Measurements from ENCODE around the gene SCNN1B.
"Not testable (repeated sequence)": the region's sequence is repeated elsewhere in the genome, so short reads cannot be mapped to it uniquely, and the experiment has no call there.

The SCNN1B gene

DNA sequence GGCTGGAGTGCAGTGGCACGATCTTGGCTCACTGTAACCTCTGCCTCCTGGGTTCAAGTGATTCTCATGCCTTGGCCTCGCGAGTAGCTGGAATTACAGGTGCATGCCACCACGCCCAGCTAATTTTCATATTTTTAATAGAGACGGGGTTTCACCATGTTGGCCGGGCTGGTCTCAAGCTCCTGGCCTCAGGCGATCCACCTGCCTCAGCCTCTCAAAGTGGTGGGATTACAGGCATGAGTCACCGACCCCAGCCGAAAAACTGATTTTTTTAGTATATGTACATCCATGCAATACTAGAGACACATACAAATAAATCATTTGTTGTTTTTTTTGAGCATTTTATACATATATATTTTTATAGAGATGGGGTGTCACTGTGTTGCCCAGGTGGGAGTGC, 79.6 kb downstream of the SCNN1B start:
- DNase-seq (ENCODE audit: low spot score): not testable (repeated sequence)

DNA sequence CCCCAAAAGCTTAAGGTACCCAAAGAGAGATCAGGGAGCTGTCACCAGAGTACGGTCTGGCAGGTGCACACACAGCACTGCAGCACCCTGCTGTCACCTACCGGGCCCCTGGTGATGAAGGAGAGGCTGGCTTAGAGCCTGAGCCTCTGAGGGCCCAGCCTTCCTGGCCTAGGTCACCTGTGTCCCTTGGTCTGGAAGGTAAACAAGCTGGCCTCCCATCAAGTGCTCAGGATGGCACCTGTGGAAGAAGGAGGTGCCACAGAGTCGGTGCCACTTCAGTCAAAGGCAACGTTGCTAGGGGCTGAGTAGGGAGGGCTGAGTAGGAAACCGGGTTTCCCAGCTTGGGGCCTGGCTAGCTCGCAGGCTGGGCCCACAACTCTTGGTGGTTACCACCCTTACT, 80.2 kb downstream of the SCNN1B start:
- no peak for DNase-seq (ENCODE audit: low spot score)

DNA sequence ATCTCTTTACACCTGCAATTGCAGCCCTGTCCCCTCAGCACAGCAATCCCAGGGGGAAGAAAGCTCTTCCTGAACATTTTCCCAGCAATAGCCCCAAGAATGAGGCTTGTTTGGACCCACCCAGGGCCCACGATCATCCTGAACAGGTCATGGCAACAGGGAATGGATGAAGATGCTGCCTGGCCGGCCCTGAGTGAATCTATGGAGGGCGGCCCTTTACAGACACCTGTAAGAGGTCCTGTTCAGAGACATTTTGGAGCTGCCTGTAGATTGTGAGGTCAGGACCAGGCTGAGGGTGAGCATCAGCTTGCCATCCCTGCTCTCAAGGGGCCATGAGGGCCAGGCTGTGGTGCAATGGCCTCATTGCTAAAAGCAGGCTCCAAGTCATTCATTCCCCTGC, 81.8 kb downstream of the SCNN1B start:
- DNase-seq (ENCODE audit: low spot score): no peak

DNA sequence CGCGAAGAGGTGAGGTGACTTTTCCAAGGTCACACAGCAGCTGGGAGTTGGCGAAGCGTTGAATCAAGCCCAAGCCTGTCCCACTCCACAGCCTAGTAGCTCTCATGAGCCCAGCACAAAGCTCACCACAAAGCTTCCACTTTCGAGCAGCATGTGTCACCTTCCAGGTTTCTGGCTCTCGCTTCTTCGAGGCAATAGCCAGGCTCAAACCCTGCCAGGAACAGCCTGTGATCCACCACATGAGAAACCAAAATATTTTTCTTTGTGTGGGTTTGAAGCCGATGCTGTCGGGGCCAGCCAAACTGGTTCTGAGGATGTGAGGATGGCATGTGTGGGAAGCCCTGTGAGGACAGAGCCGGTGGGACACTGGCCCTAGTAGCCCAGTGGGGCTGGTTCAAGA, 82.8 kb downstream of the SCNN1B start:
- DNase-seq (ENCODE audit: low spot score): no peak

DNA sequence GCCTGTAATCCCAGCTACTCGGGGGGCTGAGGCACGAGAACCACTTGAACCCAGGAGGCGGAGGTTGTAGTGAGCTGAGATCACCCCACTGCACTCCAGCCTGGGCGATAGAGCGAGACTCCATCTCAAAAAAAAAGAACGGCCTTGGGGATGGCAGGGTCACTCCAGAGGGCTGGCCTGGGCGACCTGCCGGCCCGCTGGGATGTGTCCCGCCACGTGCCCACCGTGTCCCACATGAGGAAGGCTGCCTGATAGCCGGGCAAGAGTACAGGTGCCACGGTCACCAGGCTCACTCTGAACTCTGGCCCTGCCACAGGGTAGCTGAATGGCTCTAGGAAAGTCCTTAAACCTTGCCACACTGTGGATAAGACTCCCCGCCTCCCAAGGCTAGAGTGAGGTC, 83.3 kb downstream of the SCNN1B start:
- DNase-seq (ENCODE audit: low spot score): no peak

DNA sequence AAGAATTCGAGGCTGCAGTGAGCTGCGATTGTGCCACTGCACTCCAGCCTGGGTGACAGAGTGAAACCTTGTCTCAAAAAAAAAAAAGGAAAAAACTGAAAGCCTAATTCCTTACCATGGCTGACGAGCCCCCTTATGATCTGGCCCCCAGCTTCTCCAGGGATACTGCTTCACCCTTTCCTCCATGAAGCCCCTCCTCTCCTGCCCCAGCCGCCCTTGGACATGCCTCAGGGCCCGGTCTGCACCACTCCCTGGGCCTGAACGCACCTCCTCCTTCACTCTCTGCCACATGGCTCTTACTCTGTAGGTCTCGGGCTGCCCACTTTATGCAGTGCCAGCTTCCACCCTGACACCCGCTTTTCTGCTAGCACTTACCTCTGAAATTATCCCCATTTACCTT, 85.6 kb downstream of the SCNN1B start:
- DNase-seq (ENCODE audit: low spot score): no peak

DNA sequence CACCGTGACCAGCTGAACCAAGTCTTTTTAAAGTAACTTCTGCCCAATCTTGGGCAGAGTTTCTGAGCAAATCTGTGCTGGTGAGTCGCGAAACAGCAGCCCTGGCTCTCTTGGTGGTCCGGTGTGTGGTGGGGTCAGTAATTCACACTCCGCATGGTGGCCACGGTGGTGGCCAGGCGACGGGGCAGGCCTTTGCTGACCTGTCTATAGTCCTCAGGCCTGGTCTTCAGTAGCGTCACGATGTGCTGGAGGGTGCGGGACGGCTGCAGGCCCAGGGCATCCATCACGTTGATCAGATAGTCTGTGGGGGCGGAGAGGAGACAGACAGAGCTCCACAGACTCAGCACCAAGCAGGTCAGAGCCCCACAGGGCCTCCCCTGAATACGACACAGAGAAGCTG, 86.7 kb downstream of the SCNN1B start:
- DNase-seq (ENCODE audit: low spot score): no peak

DNA sequence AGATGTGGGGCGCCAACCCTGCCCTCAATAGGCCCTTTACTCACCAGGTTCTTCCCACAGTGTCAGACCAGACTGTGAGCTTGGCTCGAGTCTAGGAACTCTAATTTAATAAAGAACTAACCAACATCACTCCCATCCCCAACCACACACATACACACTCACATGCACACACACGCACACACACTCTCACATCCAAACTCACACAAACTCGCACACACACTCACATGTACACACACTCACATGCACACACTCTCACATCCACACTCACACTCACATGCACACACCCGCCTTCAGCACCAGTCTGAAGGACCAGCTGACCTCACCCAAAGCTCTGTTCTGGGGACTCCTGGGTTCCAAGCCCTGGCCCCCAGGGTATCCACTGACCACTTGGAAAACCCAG, 87.1 kb downstream of the SCNN1B start:
- no peak for DNase-seq (ENCODE audit: low spot score)

DNA sequence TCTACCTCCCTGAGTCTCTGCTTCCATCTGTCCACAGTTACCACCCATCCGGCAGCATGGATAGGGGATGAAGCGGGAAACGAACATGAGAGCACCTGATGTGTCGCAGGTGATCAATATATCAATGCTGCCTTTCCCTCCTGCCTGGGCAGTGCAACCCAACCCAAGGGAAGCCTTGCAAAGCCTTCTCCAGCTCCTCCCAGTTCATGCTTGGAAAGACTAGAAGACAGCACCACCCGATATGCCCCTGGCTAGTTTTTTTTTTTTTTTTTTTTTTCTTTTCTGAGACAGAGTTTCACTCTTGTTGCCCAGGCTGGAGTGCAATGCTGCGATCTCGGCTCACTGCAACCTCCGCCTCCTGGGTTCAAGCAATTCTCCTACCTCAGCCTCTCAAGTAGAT, 87.8 kb downstream of the SCNN1B start:
- DNase-seq (ENCODE audit: low spot score): not testable (repeated sequence)

DNA sequence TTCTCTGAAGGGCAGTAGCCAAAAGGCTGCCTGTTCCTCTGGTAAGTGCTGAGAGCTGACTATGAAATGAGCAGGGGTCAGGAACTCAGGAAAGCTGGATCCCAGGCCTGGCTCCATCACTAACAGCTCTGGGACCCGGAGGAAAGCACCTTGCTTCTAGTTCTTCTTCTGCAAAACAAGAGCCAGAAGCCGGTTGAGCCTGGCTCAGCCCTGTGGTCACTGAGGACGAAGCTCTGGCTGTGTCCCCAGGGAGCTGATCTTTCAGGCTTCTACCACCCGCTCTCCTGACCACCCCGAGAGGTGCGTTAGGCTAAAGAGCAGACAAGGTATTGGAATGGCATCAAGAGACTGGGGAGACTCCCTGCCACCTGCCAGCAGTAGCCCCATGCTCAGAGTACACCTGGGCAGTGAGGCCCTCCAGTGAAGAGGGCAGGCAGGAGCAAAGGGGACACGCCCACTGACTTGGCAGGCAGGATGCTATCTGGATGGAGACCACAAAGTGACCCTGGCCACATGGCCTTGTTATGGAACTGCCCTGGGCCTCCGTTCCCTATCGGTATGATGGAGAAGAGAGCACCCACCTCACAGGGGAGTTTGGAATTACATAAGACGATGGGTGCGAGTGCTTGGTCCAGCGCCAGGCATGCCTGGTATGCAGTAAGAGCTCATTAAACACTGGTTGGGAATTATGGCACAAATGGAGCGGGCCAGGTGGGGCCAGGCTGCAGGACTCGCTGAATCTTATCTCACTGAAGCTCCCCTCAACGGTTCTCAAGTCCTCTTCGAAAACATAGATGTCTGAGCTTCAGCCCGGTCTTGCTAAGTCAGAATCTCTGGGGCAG, 89.5 kb downstream of the SCNN1B start:
- DNase-seq (ENCODE audit: low spot score): no peak

DNA sequence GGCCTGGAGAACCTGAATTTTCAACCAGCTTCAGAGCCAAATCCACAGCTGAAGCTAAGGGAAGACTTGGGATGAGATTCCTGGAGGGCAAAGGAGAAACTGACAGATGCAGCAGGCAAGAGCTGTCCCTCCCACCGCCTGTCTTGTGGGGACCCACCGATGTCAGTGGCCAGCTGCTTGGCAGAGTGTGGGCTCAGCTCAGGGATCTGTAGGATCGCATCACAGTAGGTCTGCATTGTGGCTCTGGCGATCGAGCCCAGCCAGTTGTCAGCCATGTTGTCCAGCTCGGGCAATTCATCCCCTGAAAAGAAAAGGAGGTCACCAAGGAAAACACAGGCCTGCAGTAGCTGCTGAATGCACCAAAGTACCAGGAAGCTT, 90.1 kb downstream of the SCNN1B start:
- no peak for DNase-seq (ENCODE audit: low spot score)

DNA sequence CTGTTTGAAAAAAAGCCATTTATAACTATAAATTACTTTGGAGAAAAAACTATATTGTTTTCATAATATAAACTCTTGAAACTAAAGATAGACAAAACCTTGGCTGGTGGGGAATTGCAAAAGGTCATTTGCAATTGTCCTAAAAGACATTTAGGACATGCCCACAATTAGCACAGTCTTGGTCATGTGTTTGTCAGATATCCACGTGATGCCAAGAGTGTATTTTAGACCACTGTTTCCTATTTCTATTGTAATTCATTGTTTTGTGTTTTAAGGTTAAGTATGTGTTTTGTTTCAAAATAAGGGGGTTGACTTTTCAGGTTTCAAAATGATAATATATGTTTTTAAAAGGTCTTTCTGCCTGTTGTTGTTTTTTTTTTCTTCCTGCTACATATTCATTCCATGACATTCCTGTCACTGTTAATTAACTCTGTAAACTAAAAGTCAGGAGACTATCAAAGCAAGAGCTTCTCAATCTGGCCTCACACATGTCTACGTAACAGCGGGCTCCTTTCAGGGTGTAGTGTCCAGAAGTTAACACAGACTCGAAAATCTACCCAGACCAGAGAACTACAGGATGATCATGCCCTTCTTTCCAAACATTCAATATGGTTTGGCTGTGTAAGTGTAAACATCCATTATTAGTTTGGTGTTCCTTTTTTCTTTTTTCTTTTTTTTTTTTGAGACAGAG, 92.2 kb downstream of the SCNN1B start:
- no peak for DNase-seq (ENCODE audit: low spot score)

DNA sequence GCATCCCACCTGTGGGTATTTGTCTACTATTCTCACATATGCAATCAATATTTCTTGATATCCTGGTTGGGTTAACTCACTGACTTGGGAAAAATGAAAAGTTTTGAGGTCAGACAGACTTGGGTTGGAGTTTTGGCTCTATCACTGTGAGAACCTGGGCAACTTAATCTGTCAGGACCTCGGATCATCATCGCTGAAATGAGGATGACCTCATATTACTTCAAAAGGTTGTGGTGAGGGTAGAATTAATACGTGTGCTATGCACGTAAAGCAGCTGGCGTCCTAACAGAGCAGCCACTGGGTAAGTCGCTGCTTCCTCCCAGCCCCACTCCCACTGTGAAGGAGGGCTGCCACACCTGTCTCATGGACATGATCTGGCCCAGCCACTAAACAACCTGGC, 93.6 kb downstream of the SCNN1B start:
- DNase-seq (ENCODE audit: low spot score): no peak

DNA sequence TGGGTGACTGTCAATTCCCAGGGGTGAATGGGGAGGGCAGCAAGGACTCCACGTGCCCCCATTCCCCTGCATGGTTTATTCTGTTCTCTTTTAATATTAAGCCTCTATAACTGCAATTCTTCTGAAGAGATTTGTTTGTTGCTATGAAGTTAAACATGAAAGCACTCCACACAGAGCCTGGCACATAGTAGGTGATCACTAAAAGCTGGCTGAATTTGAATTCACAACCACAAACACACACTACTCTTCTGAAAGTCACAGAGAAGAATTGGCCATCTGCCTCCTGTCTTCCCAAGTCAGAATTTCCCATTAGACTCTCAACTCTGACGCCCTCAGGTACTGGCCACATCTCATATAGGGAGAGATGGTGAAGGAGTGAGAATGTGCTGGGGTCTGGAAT, 95.4 kb downstream of the SCNN1B start:
- DNase-seq (ENCODE audit: low spot score): no peak

DNA sequence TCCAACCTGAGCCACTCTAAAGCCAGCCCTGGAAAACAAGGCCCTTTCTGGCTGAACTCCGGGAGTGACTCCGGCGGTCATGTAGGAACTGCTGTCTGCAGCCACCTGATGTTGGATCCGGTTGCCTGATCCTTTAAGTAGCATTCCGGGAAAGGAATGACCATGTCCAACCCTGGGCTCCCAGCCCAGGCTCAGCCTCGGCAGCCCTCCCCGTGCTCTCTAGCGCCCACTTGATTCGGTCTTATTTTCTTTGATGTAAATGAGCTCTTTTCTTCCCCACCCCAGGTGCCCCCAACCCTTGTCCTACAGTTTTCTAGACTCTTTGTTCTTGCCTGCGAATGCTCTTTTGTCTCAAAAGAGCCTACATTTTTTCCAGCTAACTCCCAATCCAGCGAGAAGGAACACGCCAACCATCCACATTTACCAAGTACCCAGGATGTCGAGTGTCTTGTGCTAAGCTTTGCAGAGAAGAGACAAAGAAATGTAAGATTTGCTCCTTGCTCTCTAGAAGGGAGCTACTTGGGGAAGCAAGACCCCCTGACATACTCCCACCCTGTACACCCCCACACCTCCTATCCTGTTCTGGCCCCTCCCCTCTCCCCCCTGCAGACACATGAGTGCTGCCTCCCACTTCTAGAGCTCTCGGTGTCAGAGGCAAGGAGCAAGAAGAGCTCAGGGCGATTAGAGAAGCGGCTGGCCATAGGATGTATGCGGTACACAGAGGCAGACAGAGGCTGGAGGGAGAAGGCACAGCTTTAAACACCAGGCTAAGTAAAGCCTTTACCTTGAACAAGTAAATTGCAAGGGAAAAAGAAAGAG, 97.1 kb downstream of the SCNN1B start:
- DNase-seq (ENCODE audit: low spot score): no peak

DNA sequence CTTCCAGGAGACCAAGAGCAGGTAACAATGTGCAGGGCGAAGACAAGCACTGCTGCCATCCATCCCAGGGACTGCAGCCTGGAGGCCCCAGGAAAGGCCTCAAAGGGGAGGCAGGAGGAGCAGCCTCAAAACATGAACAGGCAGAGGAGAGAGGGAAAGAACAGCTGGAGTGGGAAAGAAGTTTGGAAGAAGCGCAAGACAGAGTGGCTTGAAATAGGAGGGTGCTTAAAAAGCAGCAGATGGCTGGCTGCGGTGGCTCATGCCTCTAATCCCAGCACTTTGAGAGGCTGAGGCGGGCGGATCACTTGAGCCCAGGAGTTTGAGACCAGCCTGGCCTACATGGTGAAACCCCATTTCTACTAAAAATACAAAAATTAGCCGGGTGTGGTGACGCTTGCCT, 98.3 kb downstream of the SCNN1B start:
- DNase-seq (ENCODE audit: low spot score): not testable (repeated sequence)

DNA sequence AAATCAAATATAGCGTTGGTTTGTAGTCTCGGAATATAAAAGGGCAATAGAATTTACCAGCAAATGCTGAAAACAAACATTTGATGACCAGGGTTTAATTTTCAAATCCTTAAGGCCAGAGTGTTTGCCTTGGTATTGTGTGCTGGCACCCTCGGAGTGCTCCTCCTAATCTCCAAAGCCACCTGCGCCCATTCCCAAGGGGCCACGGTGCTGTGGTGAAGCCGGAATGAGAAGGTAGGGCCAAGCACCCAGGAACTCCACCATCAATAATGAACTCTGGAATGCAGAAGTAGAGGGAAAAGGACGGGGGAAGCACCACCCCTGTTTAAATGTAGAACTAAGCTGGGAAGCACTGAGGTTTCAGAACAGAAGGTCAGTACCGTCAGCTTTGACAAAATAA, 99.0 kb downstream of the SCNN1B start:
- no peak for DNase-seq (ENCODE audit: low spot score)

DNA sequence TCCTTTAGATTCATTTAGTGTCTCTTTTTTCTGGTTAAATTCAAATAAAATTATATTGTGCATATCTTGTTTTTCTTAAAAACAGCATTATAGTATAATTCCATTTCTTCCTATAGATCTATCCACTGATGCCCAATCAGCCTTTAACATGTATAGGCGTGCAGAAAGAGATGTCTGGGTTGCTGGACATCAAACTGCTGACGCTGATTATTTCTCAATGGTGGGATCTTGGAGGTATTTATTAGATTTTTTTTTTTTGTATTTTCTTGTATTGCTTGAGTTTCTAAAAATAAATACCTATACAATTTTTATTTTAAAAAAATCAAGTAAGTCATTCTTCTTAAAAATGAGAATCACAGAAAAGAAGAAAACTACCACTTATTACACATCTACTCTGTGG, 100.0 kb downstream of the SCNN1B start:
- no peak for DNase-seq (ENCODE audit: low spot score)

DNA sequence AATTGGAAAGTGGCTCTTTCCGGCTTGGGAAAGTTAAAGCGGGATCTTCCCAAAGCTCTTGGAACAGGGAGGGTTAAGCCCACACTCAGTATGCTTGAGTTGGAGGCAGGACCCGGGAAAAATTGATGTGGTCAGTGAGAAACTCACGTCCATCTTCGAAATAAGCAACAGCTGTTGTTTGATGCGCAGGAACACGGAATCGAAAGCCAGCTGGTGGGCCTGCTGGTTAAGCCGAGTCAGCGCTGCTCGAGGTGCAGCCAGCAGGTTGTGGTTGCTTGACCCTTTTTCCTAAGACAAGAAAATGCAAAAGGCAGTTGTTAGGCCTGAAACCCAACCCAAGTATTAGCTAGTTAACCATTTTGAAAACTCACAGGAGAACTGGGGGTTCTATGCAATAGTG, 101.4 kb downstream of the SCNN1B start:
- no peak for DNase-seq (ENCODE audit: low spot score)

DNA sequence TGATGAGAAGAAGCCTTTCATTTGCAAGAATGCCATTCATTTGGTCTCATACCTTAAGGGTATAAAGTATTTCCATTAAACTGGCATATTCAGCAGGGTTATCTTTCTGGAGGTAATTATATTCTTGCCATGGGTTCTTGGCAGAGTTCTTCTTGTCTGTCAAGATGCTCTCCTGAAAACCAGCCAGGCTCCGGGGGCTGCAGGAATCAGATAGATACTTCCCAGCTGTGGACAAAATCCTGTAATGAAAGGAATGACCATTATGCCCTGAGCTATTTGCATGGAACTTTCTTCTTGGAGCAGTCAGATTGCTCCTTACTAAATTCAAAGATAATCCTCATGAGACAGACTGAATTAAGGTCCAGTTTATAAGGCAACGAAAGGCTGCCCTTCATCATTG, 103.9 kb downstream of the SCNN1B start:
- no peak for DNase-seq (ENCODE audit: low spot score)

DNA sequence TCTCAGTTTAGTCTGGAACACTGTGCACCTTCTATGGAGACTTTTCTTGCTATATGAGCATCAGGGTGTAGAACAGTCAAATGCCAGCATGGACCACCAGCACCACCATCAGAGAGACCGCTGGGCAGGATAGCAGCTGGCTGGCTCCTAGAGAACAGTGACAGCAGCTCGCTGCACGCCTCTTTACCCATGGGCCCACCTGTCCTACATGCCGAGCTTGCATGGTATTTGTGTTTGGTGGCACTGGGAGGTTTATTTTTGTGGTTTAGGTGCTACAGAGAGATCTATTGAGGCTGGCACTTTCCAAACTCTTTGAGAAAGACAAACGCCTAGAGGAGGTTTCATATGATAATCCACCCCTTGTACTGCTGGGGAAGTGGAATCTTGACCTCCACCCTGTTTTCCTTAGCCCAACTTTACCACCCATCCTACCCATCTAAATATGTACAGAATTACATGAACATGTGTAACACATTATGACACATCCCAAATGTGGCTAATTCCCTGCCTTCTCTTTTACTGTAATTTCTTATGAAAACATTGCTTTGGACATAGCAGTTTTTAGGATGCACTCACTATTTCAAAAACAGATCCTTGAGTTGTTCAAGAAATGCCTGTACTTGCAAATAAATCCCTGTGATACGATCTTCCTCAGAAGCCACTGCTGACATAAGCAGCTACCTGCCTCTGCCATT, 104.6 kb downstream of the SCNN1B start:
- DNase-seq (ENCODE audit: low spot score): no peak

DNA sequence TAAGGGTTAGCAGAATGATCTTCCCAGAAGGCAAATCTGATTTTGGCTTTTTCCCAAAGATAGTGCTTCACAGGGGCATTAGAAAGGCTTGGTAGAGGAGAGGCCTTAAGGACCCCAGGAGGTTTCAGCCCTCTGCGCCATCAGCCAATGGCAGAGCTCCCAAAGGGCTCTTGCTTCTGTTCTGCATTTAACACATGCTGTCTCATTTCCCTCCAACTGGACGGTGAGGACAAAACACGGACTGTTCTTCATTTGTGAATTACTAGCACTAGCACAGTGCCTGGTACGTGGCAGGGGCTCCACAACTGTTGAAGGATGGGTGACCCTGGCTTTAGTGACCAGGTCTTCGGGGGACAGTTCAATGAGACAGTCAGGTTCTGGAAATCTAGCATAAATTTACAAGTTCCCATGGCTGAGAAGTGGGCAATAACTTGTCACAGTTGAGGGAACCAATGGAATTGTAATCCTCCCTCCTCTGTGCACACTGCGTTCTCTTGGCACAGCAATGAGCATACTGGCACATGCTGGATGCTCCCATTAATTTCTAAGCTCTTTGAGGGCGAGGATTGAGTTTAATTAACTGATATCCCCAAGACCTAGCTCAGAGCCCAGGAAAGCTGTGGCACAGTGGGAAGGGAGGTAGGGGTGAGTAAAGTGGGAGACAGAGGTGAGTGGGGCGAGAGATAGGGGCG, 105.5 kb downstream of the SCNN1B start:
- no peak for DNase-seq (ENCODE audit: low spot score)

Data from AG08396 (cell line).